K562 (cell line): ENCODE measurements around the gene LIPM. TPM values are rescaled to one million over a fixed set of nuclear protein-coding genes. Genes with fewer than 3 reads are reported as not detected.

Experiments
- ATAC-seq: fragments of 200-7000 bp; cut with Tn5 transposase; 3 replicates; pipeline ENCODE4 v1.9.1; 2020; ENCODE audit warnings: moderate library complexity
- BruUV-seq: library from RNA; stranded (reverse); fragments of 400-500 nt; replicated peaks from 2 replicates; lab custom pipeline; 2021; lab: Mats Ljungman, UMichigan
- CTCF ChIA-PET: fragments of 300-600 bp; formaldehyde crosslinking; extraction: SDS; loops from one replicate; lab custom pipeline; 2021; ENCODE audit warnings: low intra/inter-chr PET ratio; lab: Yijun Ruan, JAX
- POLR2A ChIA-PET: fragments of 300-600, 350-650 bp; sonication (Branson Sonifier 250); formaldehyde crosslinking; extraction: SDS; loops from one replicate; lab custom pipeline; 2021; ENCODE audit warnings: antibody characterized with exemption, inconsistent platforms; lab: Yijun Ruan, JAX
- DNase-seq, 4 experiments: peaks; one replicate each; pipeline versions ENCODE4 v3.0.0 to v3.0.0-alpha.2; 2011 to 2018; ENCODE audit warnings: low spot score in 3 of 4, mixed read lengths in 3 of 4; ENCODE audit errors: extremely low read depth in 1 of 4
- FAIRE-seq: peaks from 2 replicates; lab custom pipeline; 2011; peaks lifted over from hg19 to GRCh38; lab: Jason Lieb, UNC
- H2AFZ ChIP-seq: 2 replicates; pipeline ENCODE4 v1.6.0; 2011; ENCODE audit warnings: low read depth, low read length, control low read depth, inconsistent platforms
- H3K27ac ChIP-seq: fragments of 200-600 bp; 3 replicates; pipeline ENCODE4 v1.8.0; 2011; ENCODE audit warnings: low read depth, mild to moderate bottlenecking, control low read depth, inconsistent platforms, low read length, moderate library complexity, mixed read lengths; ENCODE audit errors: extremely low read depth
- H3K27me3 ChIP-seq, 2 experiments: fragments of 300-600 bp in 1 of 2; 2 replicates in 1 of 2; 3 replicates in 1 of 2; pipeline versions ENCODE4 v1.6.0 to v1.8.0; 2011; ENCODE audit warnings: inconsistent platforms in 2 of 2, low read length in 2 of 2, mild to moderate bottlenecking in 1 of 2, mixed read lengths in 1 of 2, moderate library complexity in 1 of 2; ENCODE audit not compliant: control insufficient read depth in 2 of 2, insufficient read depth in 2 of 2
- H3K36me3 ChIP-seq: fragments of 300-600 bp; 3 replicates; pipeline ENCODE4 v1.8.0; 2011; ENCODE audit warnings: mild to moderate bottlenecking, low read length, inconsistent platforms; ENCODE audit not compliant: control insufficient read depth, insufficient read depth
- H3K4me1 ChIP-seq, 2 experiments: fragments of 200-600 bp in 1 of 2; replicated peaks in 1 of 2; 2 replicates in 1 of 2; 3 replicates in 1 of 2; pipeline versions ENCODE4 v1.5.1 to v1.8.0; 2011; ENCODE audit warnings: inconsistent platforms in 2 of 2, low read length in 2 of 2, mild to moderate bottlenecking in 1 of 2, mixed read lengths in 1 of 2, moderate library complexity in 1 of 2; ENCODE audit not compliant: control insufficient read depth in 2 of 2, insufficient read depth in 2 of 2
- H3K4me2 ChIP-seq: 2 replicates; pipeline ENCODE4 v1.6.1; 2011; ENCODE audit warnings: low read length, control low read depth, inconsistent platforms, mixed read lengths; ENCODE audit not compliant: insufficient read depth
- H3K4me3 ChIP-seq: fragments of 200-600 bp; sonication (generic), shearing (Covaris generic); 2 replicates; pipeline ENCODE4 v1.5.1; 2016; ENCODE audit warnings: control low read depth, inconsistent platforms
- H3K79me2 ChIP-seq: fragments of 200-600 bp; 3 replicates; pipeline ENCODE4 v1.8.0; 2011; ENCODE audit warnings: low read length, inconsistent platforms; ENCODE audit not compliant: control insufficient read depth, insufficient read depth
- H3K9ac ChIP-seq, 2 experiments: 2 replicates each; pipeline versions ENCODE4 v1.6.0 to v1.6.1; 2011; ENCODE audit warnings: low read depth in 2 of 2, low read length in 2 of 2, control low read depth in 1 of 2, inconsistent platforms in 1 of 2, mild to moderate bottlenecking in 1 of 2, mixed read lengths in 1 of 2; ENCODE audit not compliant: insufficient read depth in 1 of 2
- H3K9me1 ChIP-seq: one replicate; pipeline ENCODE4 v1.6.0; 2011; ENCODE audit warnings: inconsistent platforms, mild to moderate bottlenecking, low read length, moderate library complexity; ENCODE audit not compliant: control insufficient read depth, insufficient read depth
- H3K9me3 ChIP-seq: replicated peaks from 2 replicates; pipeline ENCODE4 v1.5.1; 2011; ENCODE audit warnings: low read depth, low read length, inconsistent platforms; ENCODE audit not compliant: control insufficient read depth, insufficient read depth
- H4K20me1 ChIP-seq: replicated peaks from 2 replicates; pipeline ENCODE4 v1.6.1; 2011; ENCODE audit warnings: low read length, inconsistent platforms, mixed read lengths; ENCODE audit not compliant: control insufficient read depth, insufficient read depth
- ARHGAP35 ChIP-seq: fragments of 450-650 bp; IDR thresholded peaks from 2 replicates; pipeline ENCODE4 v1.6.1; 2018; ENCODE audit not compliant: partially characterized antibody
- FUS ChIP-seq: fragments of 200-400 bp; formaldehyde crosslinking; optimal IDR thresholded peaks from 2 replicates; pipeline ENCODE3; 2017; ENCODE audit warnings: low read depth, low read length
- HMG20A ChIP-seq: fragments of 450-650 bp; formaldehyde crosslinking; conservative IDR thresholded peaks from 2 replicates; pipeline ENCODE4 v1.4.0; 2020; ENCODE audit warnings: mild to moderate bottlenecking, mixed read lengths
- MXI1 ChIP-seq: IDR thresholded peaks from 2 replicates; pipeline ENCODE4 v1.6.1; 2011; ENCODE audit warnings: low read depth, mild to moderate bottlenecking, improper control_type of control experiment, low read length
- NCOR1 ChIP-seq: fragments of 450-650 bp; IDR thresholded peaks from 2 replicates; pipeline ENCODE4 v1.6.1; 2016; ENCODE audit warnings: mild to moderate bottlenecking, moderate library complexity
- SREBF2 ChIP-seq: sonication (generic); formaldehyde crosslinking; IDR thresholded peaks from 2 replicates; pipeline ENCODE4 v1.4.0; 2020; ENCODE audit warnings: mild to moderate bottlenecking, missing genetic modification reagents
- SRSF7 ChIP-seq: fragments of 200-400 bp; formaldehyde crosslinking; optimal IDR thresholded peaks from 2 replicates; pipeline ENCODE3; 2017; ENCODE audit warnings: mild to moderate bottlenecking, low read depth, low read length
- TCF7 ChIP-seq: sonication (generic); IDR thresholded peaks from 2 replicates; pipeline ENCODE4 v1.6.1; 2016; ENCODE audit warnings: antibody characterized with exemption, borderline replicate concordance
- TEAD1 ChIP-seq, 2 experiments: fragments of 450-650 bp in 1 of 2; sonication (generic) in 1 of 2; formaldehyde crosslinking; IDR thresholded peaks; 2 replicates each; pipeline versions ENCODE4 v1.4.0 to v1.8.0; 2020 to 2022; ENCODE audit warnings: mild to moderate bottlenecking in 2 of 2, missing genetic modification reagents in 1 of 2
- ZNF583 ChIP-seq: fragments of 250-450 bp; sonication (Bioruptor Pico); IDR thresholded peaks from 2 replicates; pipeline ENCODE4 v1.4.0; 2020
- WGBS: fragments of 100-300 bp; shearing (Covaris generic); methylation state at CpG from one replicate; pipeline ENCODE4 v1.1.6; 2016; ENCODE audit warnings: low coverage, mixed read lengths; ENCODE audit not compliant: insufficient coverage; ENCODE audit errors: missing lambda C conversion rate; 5-methylcytosine and 5-hydroxymethylcytosine counted together
- in situ Hi-C: fragments of 300-500 bp; cut with MboI; formaldehyde crosslinking; loops from 4 replicates; pipeline ENCODE4 v1.15.0; 2018; ENCODE audit warnings: inconsistent platforms, mixed read lengths
- intact Hi-C: fragments of 100-400 bp; cut with micrococcal nuclease; formaldehyde crosslinking; loops from 2 replicates; pipeline ENCODE4 v1.14.2; 2022
- polyA plus RNA-seq, 8 experiments: library from polyadenylated mRNA; depleted of rRNA in 4 of 8; stranded (reverse) in 5 of 8; unstranded in 3 of 8; fragments of >200 nt; fragmentation: Nextera tagmentation in 2 of 8; fragmentation: Illumina TruSeq in 1 of 8; extraction: Ambion mirVana in 2 of 8; extraction: Trizol in 1 of 8; gene quantifications; 2 replicates each; pipeline versions ENCODE4 v1.2.1 to v1.2.3, GENCODE V29; 2011 to 2014; ENCODE audit warnings: inconsistent platforms in 1 of 8, missing spikeins in 1 of 8
- total RNA-seq, 7 experiments: library from RNA; depleted of rRNA in 6 of 7; stranded (reverse); fragments of >200 nt in 6 of 7; fragmentation: Illumina TruSeq in 2 of 7; extraction: Trizol in 2 of 7; gene quantifications; 2 replicates each; pipeline versions ENCODE4 v1.2.1 to v1.2.3, GENCODE V29; 2011 to 2021; ENCODE audit warnings: low replicate concordance in 1 of 7
- TF ChIP-seq, protein P1 (sequence below), 2 experiments: IDR thresholded peaks in 1 of 2; conservative IDR thresholded peaks in 1 of 2; 2 replicates each; pipeline ENCODE4 v1.6.1; 2016; ENCODE audit warnings: low read depth in 2 of 2, mild to moderate bottlenecking in 1 of 2, missing compliant biosample characterization in 1 of 2, missing genetic modification characterization in 1 of 2, moderate library complexity in 1 of 2
- TF ChIP-seq, protein P2 (sequence below): fragments of 450-650 bp; IDR thresholded peaks from one replicate; pipeline ENCODE4 v1.6.1; 2018; ENCODE audit warnings: mild to moderate bottlenecking, moderate library complexity; ENCODE audit not compliant: partially characterized antibody

Gene LIPM
- total and polyA plus RNA-seq, 9 of the 15 experiments (the other 6 are each of a cell fraction or from before 2014, with no cell fraction given) = not detected

DNA sequence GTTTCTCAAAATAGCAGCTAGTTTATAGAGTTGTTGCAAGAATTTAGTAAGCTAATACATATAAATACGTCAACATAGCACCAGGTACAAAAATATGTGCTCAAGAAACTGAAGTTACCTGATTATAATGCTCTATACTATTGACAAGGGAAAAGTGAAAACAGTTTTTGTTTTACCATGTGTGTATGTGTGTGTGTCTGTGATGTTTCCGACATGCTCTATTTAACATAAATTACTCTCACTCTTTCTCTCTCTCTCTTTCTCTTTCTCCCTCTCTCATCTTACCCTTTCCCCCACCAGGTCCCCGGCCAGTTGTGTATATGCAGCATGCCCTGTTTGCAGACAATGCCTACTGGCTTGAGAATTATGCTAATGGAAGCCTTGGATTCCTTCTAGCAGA lies 38.4 kb upstream of the LIPM start:
- ATAC-seq (no peak), DNase-seq (no peak), FAIRE-seq (no peak)
- CTCF ChIA-PET = no interaction called here
- H3K4me3 ChIP-seq = no peak overlapping the region
- no peak for TF ChIP-seq FUS
- TF ChIP-seq, protein P1, sequence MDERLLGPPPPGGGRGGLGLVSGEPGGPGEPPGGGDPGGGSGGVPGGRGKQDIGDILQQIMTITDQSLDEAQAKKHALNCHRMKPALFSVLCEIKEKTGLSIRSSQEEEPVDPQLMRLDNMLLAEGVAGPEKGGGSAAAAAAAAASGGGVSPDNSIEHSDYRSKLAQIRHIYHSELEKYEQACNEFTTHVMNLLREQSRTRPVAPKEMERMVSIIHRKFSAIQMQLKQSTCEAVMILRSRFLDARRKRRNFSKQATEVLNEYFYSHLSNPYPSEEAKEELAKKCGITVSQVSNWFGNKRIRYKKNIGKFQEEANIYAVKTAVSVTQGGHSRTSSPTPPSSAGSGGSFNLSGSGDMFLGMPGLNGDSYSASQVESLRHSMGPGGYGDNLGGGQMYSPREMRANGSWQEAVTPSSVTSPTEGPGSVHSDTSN (CRISPR knock-in tag; IDR thresholded peaks at IDR 0.05; ENCODE audit: low read depth) = no peak
- TF ChIP-seq, protein P1 (tag; conservative IDR thresholded peaks at IDR 0.05; ENCODE audit: low read depth) = no peak
- in situ Hi-C loops (no loop called here), intact Hi-C loops (no loop called here)
- no peak overlapping the region for H3K4me2 ChIP-seq
- no peak overlapping the region for H2AFZ ChIP-seq
- H4K20me1 ChIP-seq = no peaks in the 10 kb centered on the region
- WGBS = 0% methylated on average over 3 of the region's 3 CpGs
- no peaks in the 10 kb centered on the region for H3K4me1 ChIP-seq
- no peak overlapping the region for H3K9ac ChIP-seq
- H3K79me2 ChIP-seq = no peaks in the 10 kb centered on the region
- H3K9me3 ChIP-seq = no peaks in the 10 kb centered on the region
- no peaks in the 10 kb centered on the region for H3K36me3 ChIP-seq
- no TSS peak for BruUV-seq
- H3K27me3 ChIP-seq = no peaks in the 10 kb centered on the region
- H3K27ac ChIP-seq = no peak overlapping the region
- H3K9me1 ChIP-seq = no peaks in the 10 kb centered on the region
- POLR2A ChIA-PET = no interaction called here

DNA sequence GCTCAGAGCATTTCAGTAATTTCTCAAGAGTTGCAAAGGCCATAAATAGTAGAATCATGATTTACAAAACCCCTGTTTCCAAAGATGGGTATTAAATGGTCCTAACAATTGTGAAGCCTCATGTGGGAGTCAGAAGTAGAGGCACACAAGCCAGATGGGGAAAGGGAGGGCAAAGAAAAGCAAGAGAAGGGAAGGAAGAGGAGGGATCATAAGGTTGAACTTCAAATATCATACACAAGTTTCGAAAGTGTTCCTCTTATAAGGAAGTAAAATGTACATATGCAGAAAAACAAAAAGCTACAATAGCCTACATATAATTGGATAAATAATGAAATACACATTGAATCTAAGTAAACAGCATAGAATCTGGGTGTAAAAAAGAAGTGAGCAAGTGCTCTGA lies 36.7 kb upstream of the LIPM start:
- Histone ChIP-seq H3K9me3 (no peaks in the 10 kb centered on the region), H3K36me3 (no peaks in the 10 kb centered on the region), H3K4me3 (no peak overlapping the region), H2AFZ (no peak overlapping the region), H3K27ac (no peak overlapping the region), H3K9me1 (no peaks in the 10 kb centered on the region), H4K20me1 (no peaks in the 10 kb centered on the region), H3K4me2 (no peak overlapping the region), H3K79me2 (no peaks in the 10 kb centered on the region), H3K27me3 (no peaks in the 10 kb centered on the region), H3K9ac (no peak overlapping the region), H3K4me1 (no peaks in the 10 kb centered on the region)
- no peak for FAIRE-seq
- WGBS = 0% methylated on average over 1 of the region's 1 CpG
- POLR2A ChIA-PET = no interaction called here
- in situ Hi-C loops (no loop called here), intact Hi-C loops (no loop called here)
- no peak for ATAC-seq
- TF ChIP-seq HMG20A (CRISPR knock-in tag) (no peak), NCOR1 (no peak), SREBF2 (no peak), ARHGAP35 (no peak), TCF7 (no peak), ZNF583 (no peak), TEAD1 (CRISPR knock-in tag; IDR thresholded peaks at IDR 0.05) (no peak), SRSF7 (no peak), MXI1 (no peak)
- TF ChIP-seq, protein P2, sequence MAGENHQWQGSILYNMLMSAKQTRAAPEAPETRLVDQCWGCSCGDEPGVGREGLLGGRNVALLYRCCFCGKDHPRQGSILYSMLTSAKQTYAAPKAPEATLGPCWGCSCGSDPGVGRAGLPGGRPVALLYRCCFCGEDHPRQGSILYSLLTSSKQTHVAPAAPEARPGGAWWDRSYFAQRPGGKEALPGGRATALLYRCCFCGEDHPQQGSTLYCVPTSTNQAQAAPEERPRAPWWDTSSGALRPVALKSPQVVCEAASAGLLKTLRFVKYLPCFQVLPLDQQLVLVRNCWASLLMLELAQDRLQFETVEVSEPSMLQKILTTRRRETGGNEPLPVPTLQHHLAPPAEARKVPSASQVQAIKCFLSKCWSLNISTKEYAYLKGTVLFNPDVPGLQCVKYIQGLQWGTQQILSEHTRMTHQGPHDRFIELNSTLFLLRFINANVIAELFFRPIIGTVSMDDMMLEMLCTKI = no peak
- CTCF ChIA-PET = no interaction called here
- DNase-seq = no peak
- BruUV-seq = no TSS peak
